Body of pancreas (tissue), 4 donors: ENCODE results near the gene AKR1C4. TPM values are rescaled to one million over a fixed set of nuclear protein-coding genes. Genes with fewer than 3 reads are reported as not detected.

Source experiments
- ATAC-seq: fragments of 150-250 bp; one replicate; pipeline ENCODE4 v1.9.1; 2016
- DNase-seq, 4 donors: peaks; one replicate each; pipeline ENCODE4 v3.0.0-alpha.2; 2019
- H3K27ac ChIP-seq, 4 donors: fragments of 200-600 bp; sonication (generic); 1 replicate in 3 of 4; 2 replicates in 1 of 4; pipeline versions ENCODE4 v1.5.1 to v1.6.1; 2016 to 2019; ENCODE audit warnings: mild to moderate bottlenecking in 1 of 4, mixed read lengths in 1 of 4, moderate library complexity in 1 of 4
- H3K27me3 ChIP-seq, 2 donors: fragments of 200-600 bp; sonication (generic); one replicate each; pipeline ENCODE4 v1.6.0; 2016; ENCODE audit warnings: mild to moderate bottlenecking in 1 of 2
- H3K36me3 ChIP-seq, 2 donors: fragments of 200-600 bp; sonication (generic); replicated peaks in 1 of 2; 2 replicates each; pipeline ENCODE4 v1.5.1; 2016; ENCODE audit warnings: low read depth in 2 of 2; ENCODE audit not compliant: insufficient read depth in 1 of 2
- H3K4me1 ChIP-seq: fragments of 200-600 bp; sonication (generic); one replicate; pipeline ENCODE4 v1.6.0; 2016
- H3K4me3 ChIP-seq, 2 donors: fragments of 200-600 bp; sonication (generic); 1 replicate in 1 of 2; 2 replicates in 1 of 2; pipeline ENCODE4 v1.5.1; 2016 to 2019
- H3K9me3 ChIP-seq, 3 donors: fragments of 200-600 bp; sonication (generic); 1 replicate in 2 of 3; 2 replicates in 1 of 3; pipeline ENCODE4 v1.5.1; 2016
- POLR2A ChIP-seq, 3 donors: fragments of 450-650 bp; IDR thresholded peaks; one replicate each; pipeline ENCODE4 v1.6.1; 2016; ENCODE audit warnings: antibody characterized with exemption in 3 of 3, mild to moderate bottlenecking in 2 of 3
- WGBS, 2 donors: methylation state at CpG; one replicate each; pipeline ENCODE4 v1.1.5; 2017; 5-methylcytosine and 5-hydroxymethylcytosine counted together
- intact Hi-C: fragments of 100-400 bp; cut with DNase I; formaldehyde crosslinking; loops from one replicate; pipeline ENCODE4 v1.15.1; 2023
- total RNA-seq, 2 donors: library from RNA; depleted of rRNA; stranded (reverse); fragments of >200 nt; gene quantifications; one replicate each; pipeline ENCODE4 v1.1.0, GENCODE V29; 2016
- TF ChIP-seq, protein P1 (sequence below), 7 experiments: fragments of 450-650 bp in 4 of 7; fragments of 200-600 bp in 3 of 7; sonication (generic) in 3 of 7; IDR thresholded peaks; one replicate each; pipeline ENCODE4 v1.5.1; 2016 to 2019; ENCODE audit warnings: antibody characterized with exemption in 7 of 7

Gene AKR1C4
- total RNA-seq, 2 donors from 2014 or later = 1.0 TPM; not detected in 1

DNA sequence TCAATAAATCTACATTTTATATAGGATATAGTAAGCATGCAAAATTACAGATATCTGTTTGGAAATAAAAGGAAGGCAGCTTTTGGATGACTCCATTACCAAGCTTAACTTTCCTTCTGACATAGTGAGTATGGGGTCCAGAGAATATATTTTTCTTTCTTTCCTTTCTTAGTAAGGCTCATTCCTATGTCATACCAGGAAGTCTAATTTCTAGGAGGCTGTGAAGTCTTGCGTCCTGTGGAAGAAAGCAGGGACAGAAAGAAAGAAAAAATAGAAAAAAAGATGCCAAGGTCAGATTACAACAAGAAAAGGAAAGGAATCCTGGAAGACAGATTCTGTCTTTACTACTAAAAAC is 48.0 kb upstream of the AKR1C4 start:
- intact Hi-C loops = no loop called here
- TF ChIP-seq POLR2A (IDR thresholded peaks at IDR 0.05) = no peak
- TF ChIP-seq, protein P1, sequence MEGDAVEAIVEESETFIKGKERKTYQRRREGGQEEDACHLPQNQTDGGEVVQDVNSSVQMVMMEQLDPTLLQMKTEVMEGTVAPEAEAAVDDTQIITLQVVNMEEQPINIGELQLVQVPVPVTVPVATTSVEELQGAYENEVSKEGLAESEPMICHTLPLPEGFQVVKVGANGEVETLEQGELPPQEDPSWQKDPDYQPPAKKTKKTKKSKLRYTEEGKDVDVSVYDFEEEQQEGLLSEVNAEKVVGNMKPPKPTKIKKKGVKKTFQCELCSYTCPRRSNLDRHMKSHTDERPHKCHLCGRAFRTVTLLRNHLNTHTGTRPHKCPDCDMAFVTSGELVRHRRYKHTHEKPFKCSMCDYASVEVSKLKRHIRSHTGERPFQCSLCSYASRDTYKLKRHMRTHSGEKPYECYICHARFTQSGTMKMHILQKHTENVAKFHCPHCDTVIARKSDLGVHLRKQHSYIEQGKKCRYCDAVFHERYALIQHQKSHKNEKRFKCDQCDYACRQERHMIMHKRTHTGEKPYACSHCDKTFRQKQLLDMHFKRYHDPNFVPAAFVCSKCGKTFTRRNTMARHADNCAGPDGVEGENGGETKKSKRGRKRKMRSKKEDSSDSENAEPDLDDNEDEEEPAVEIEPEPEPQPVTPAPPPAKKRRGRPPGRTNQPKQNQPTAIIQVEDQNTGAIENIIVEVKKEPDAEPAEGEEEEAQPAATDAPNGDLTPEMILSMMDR (IDR thresholded peaks at IDR 0.05) = no peak
- Histone ChIP-seq H3K36me3 (no peaks in the 10 kb centered on the region), H3K4me1 (peaks cover 31% of the 10 kb centered on the region), H3K4me3 (no peak overlapping the region), H3K27ac (peak overlapping the region in 3 of 4 donors; percentile 83 to 90 (median 90)), H3K27me3 (no peaks in the 10 kb centered on the region), H3K9me3 (no peaks in the 10 kb centered on the region)
- DNase-seq (no peak), ATAC-seq (no peak)
- WGBS, 2 donors = 47% methylated on average over 1 of the region's 1 CpG

DNA sequence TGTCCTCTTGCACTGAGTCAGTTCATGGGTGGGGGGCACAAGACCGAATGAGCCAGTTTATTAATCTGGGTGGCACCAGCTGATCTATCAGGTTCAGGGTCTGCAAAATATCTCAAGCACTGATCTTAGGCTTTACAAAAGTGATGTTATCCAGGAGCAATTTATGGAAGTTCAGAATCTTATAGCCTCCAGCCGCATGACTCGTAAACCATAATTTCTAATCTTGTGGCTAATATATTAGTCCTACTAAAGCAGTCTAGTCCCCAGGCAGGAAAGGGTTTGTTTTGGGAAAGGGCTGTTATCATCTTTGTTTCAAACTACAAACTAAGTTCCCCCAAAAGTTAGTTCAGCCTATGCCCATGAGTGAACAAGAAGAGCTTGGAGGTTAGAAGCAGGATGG is 45.6 kb upstream of the AKR1C4 start:
- Histone ChIP-seq H3K4me3 (no peak overlapping the region), H3K36me3 (no peaks in the 10 kb centered on the region), H3K27me3 (no peaks in the 10 kb centered on the region), H3K9me3 (no peaks in the 10 kb centered on the region), H3K27ac (no peak overlapping the region), H3K4me1 (peaks cover 31% of the 10 kb centered on the region)
- 93 to 94% methylated on average over 3 of the region's 3 CpGs for WGBS, 2 donors
- intact Hi-C loops = no loop called here
- no peak for ATAC-seq
- DNase-seq = no peak
- TF ChIP-seq POLR2A (IDR thresholded peaks at IDR 0.05) = no peak
- TF ChIP-seq, protein P1 (IDR thresholded peaks at IDR 0.05) = no peak

DNA sequence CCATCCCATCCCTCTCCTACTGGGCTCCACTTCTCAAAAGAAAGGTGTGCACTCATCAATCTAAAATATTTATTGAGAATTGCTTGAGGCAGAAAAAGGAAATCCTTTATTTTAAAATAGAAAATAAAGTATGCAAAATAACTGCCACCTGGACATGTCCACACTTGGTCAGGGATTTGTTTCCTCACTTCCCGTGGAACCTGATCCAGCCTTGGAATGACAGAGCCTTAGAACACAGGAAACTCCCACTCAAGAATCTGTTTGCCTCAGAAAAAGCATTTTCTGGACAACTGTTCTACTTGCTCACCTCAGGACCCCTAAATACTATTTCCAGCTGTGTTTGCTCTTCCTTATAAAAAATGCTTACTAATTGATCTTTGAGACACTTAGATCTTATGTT is 40.7 kb upstream of the AKR1C4 start:
- TF ChIP-seq, protein P1 (IDR thresholded peaks at IDR 0.05) = no peak
- no peak for TF ChIP-seq POLR2A (IDR thresholded peaks at IDR 0.05)
- H3K36me3 ChIP-seq = no peaks in the 10 kb centered on the region
- intact Hi-C loops = no loop called here
- ATAC-seq (no peak), DNase-seq (no peak)
- H3K9me3 ChIP-seq = no peaks in the 10 kb centered on the region
- no peak overlapping the region for H3K4me3 ChIP-seq
- H3K4me1 ChIP-seq = no peaks in the 10 kb centered on the region
- WGBS, 2 donors = 57 to 77% methylated on average over 1 of the region's 1 CpG
- no peak overlapping the region for H3K27ac ChIP-seq
- no peaks in the 10 kb centered on the region for H3K27me3 ChIP-seq

DNA sequence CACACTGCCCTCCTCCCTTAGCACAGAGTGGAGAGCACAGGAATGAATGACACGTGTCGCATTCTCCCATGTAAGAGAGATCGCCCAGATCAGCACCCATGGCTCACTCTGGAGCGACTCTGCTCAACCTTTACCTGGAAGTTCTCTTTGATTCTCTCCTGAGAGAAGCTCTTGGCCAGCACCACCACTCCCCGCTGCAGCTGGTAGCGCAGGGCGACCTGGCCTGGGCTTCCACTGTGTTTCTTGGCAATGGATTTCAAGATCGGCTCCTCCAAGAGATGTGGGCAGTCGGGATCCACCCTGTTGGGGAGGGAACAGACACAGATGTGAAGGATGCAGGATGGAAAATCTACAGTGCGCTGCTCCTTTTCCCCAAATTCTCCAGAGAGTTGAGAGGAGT is 39.1 kb upstream of the AKR1C4 start:
- Histone ChIP-seq H3K4me1 (no peaks in the 10 kb centered on the region), H3K27me3 (no peaks in the 10 kb centered on the region), H3K27ac (no peak overlapping the region), H3K4me3 (no peak overlapping the region), H3K36me3 (no peaks in the 10 kb centered on the region), H3K9me3 (no peaks in the 10 kb centered on the region)
- TF ChIP-seq POLR2A (IDR thresholded peaks at IDR 0.05) = no peak
- TF ChIP-seq, protein P1 (IDR thresholded peaks at IDR 0.05) = no peak
- DNase-seq (no peak), ATAC-seq (no peak)
- 81 to 90% methylated on average over 10 of the region's 10 CpGs for WGBS, 2 donors
- intact Hi-C loops = no loop called here

DNA sequence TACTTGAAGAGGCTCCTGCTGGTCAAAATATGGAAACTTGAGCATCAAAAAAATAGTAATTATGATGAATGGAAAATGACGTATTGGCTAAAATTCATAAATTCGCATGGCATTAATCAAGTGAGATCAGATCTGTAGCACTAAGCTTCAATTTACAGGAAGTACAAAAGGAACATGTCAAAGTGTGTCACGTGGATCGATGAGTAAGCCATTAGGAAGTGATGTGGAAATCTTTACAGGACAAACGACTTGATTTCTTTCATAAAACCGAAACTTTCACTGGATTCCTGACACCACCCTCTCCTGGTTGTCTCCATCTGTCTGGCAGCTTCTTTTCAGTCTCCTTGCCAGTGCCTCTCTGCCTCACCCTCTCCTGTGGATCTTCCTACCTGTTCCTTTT is 37.5 kb upstream of the AKR1C4 start:
- H3K4me1 ChIP-seq = no peaks in the 10 kb centered on the region
- no peaks in the 10 kb centered on the region for H3K9me3 ChIP-seq
- DNase-seq (no peak), ATAC-seq (no peak)
- H3K27me3 ChIP-seq = no peaks in the 10 kb centered on the region
- H3K4me3 ChIP-seq = no peak overlapping the region
- H3K27ac ChIP-seq = no peak overlapping the region
- TF ChIP-seq, protein P1 (IDR thresholded peaks at IDR 0.05) = no peak
- TF ChIP-seq POLR2A (IDR thresholded peaks at IDR 0.05) = no peak
- intact Hi-C loops = no loop called here
- H3K36me3 ChIP-seq = no peaks in the 10 kb centered on the region
- 81 to 87% methylated on average over 6 of the region's 6 CpGs for WGBS, 2 donors
